ENCODE measurements around the gene OR1K1.
"Not testable (repeated sequence)": the region's sequence is repeated elsewhere in the genome, so short reads cannot be mapped to it uniquely, and the experiment has no call there.

Gene OR1K1

GRCh38 chr9:122820490-122820845 lies 20.5 kb downstream of the OR1K1 start:
- TF ChIP-seq CTCF (IDR thresholded peaks at IDR 0.05; ENCODE audit: insufficient read depth, low read depth, low read length, missing control alignments), result no peak
- no peak for DNase-seq (ENCODE audit: low read depth)
- no peak overlapping the region for H3K4me3 ChIP-seq (ENCODE audit: low read depth, low read length)

DNA sequence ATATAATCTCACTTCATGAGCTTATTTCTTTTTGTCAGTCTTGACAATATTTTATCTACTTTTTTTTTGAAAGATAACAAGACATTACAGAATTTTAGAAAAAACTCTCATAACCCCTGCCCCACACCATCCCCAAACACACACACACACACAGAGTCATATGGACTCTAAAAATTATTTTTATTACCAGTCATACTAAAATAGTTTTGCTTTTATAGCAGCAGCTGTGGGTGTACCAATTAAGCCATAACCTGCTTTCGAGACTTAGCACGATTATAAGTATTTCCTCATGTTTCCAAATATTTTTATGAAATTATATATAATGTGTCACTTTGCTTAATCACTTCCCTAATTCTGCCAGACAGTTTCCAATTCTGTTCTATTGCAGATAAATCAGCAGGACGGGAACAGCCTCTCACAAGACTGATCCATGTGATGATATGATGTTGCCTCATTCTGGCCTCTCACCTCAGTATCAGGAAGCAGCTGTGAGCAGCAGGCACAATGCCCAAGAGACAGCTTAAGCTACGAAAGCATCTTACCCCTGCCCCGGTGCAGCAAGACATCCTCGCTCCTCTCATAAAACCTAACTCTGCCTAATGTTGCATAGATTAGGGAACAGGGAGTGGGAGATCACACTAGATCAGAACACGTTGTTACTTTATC lies 21.5 kb downstream of the OR1K1 start:
- no peak for TF ChIP-seq CTCF (IDR thresholded peaks at IDR 0.05; ENCODE audit: insufficient read depth, low read depth, low read length, missing control alignments)
- DNase-seq (ENCODE audit: low read depth), result no peak
- H3K4me3 ChIP-seq (ENCODE audit: low read depth, low read length), result no peak overlapping the region

- H3K4me3 ChIP-seq (ENCODE audit: low read depth, low read length), result no peak overlapping the region
- no peak for TF ChIP-seq CTCF (IDR thresholded peaks at IDR 0.05; ENCODE audit: insufficient read depth, low read depth, low read length, missing control alignments)
- DNase-seq (ENCODE audit: low read depth), result no peak
Observed at GRCh38 chr9:122822056-122822455, 22.1 kb downstream of the OR1K1 start.

DNA sequence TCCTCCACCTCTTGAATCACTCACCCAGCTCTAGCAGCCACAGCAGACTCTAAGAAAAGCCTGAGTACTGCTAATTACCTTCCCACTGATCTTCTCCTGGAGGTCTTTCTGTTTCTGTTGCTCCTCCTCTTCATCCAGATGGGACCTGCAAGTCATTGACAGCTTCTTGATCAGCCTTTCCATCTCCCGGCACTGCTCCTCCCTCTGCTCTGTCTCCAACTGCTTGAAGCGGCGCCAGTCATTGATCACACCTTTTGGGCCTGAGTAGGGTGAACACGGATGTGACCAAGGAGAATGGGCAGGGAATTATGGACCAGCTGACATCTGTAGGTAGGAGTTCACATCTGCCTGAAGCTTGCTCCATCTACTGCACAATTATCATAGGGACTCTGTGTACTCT lies 23.0 kb downstream of the OR1K1 start:
- no peak overlapping the region for H3K4me3 ChIP-seq (ENCODE audit: low read depth, low read length)
- DNase-seq (ENCODE audit: low read depth), result no peak
- no peak for TF ChIP-seq CTCF (IDR thresholded peaks at IDR 0.05; ENCODE audit: insufficient read depth, low read depth, low read length, missing control alignments)

DNA sequence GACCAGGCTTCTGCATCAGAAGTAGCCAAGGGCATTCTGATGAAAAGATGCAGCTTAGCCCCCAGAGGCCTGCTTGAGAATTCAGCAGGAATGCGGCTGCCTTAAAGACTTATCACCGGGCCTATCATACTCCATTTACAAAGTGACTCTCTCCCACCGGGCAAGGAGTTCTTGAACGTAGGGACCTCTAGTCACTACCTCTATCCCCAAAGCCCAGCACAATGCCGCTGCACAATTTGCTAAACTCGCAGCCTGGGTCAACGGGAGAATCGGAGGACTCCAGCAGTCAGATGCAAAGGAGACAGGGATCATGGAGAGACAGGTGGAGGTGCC lies 27.8 kb downstream of the OR1K1 start:
- no peak for DNase-seq (ENCODE audit: low read depth)
- no peak for TF ChIP-seq CTCF (IDR thresholded peaks at IDR 0.05; ENCODE audit: insufficient read depth, low read depth, low read length, missing control alignments)
- peak overlapping the region; percentile 97 for H3K4me3 ChIP-seq (ENCODE audit: low read depth, low read length)

GRCh38 chr9:122828965-122829284 lies 29.0 kb downstream of the OR1K1 start:
- not testable (repeated sequence) for DNase-seq (ENCODE audit: low read depth)
- peak overlapping the region; percentile 97 for H3K4me3 ChIP-seq (ENCODE audit: low read depth, low read length)

DNA sequence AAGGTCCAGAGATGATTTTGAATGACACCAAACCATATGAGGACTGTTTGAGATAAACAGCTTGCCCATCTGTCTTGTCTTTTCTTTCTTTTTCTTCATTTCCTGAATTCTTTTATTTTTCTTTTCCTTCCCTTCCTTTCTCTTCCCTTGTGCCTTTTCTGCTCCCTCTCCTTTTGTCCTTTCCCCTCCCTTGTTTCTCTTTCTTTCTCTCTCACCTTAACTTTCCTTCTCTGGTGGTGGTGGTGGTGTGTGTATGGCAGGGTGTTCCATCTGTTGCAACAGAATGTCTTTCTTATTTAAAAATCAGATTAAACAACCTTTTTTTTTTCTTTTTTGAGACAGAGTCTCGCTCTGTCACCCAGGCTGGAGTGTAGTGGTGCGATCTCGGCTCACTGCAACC lies 32.3 kb downstream of the OR1K1 start:
- no peak for DNase-seq (ENCODE audit: low read depth)
- no peak for TF ChIP-seq CTCF (IDR thresholded peaks at IDR 0.05; ENCODE audit: insufficient read depth, low read depth, low read length, missing control alignments)
- no peak overlapping the region for H3K4me3 ChIP-seq (ENCODE audit: low read depth, low read length)
